ENCODE measurements around the gene DEPDC4. TPM values are rescaled to one million over a fixed set of nuclear protein-coding genes. Genes with fewer than 3 reads are reported as not detected.

DEPDC4 gene
- total and polyA plus RNA-seq, 10 of the 15 experiments (the other 5 are each of a cell fraction or from before 2014, with no cell fraction given), result 1.5 to 4.7 (median 2.2) TPM

GRCh38 chr12:100199347-100200149 lies 67.3 kb downstream of the DEPDC4 start (continued):
- TF ChIP-seq SKIL (IDR thresholded peaks at IDR 0.05; ENCODE audit: low read depth, poor library complexity, severe bottlenecking), result no peak
- TF ChIP-seq ZNF207 (IDR thresholded peaks at IDR 0.05; ENCODE audit: borderline replicate concordance), result no peak
- 0 out of 2 replicates have a peak, but pooled peaks have one; percentile 28 for TF ChIP-seq PAX5 (IDR thresholded peaks at IDR 0.05; ENCODE audit: borderline replicate concordance, low read depth, low read length)
- TF ChIP-seq SREBF2 (IDR thresholded peaks at IDR 0.05; ENCODE audit: low read length), result no peak
- TF ChIP-seq WRNIP1 (IDR thresholded peaks at IDR 0.05; ENCODE audit: borderline replicate concordance, low read depth, low read length), result no peak
- 0 out of 2 replicates have a peak, but pooled peaks have one; percentile 30 for TF ChIP-seq SMARCA5 (IDR thresholded peaks at IDR 0.05)
- TF ChIP-seq ZNF217 (IDR thresholded peaks at IDR 0.05), result no peak

- BruUV-seq (replicated peaks), result no TSS peak
- Histone ChIP-seq H3K4me2 (ENCODE audit: control insufficient read depth, insufficient read depth) (peak overlapping the region; percentile 92), H3K27me3 (replicated peaks in 1 of 2; ENCODE audit: control insufficient read depth in 2 of 2, insufficient read depth in 2 of 2, low read length in 1 of 2) (no peaks in the 10 kb centered on the region), H4K20me1 (ENCODE audit: control insufficient read depth, insufficient read depth) (no peaks in the 10 kb centered on the region), H2AFZ (ENCODE audit: control insufficient read depth, low read depth, low read length) (peak overlapping the region; percentile 94), H3K4me3 (peak overlapping the region; percentile 82), H3K9me3 (replicated peaks; ENCODE audit: control insufficient read depth, insufficient read depth, low read length) (no peaks in the 10 kb centered on the region), H3K4me1 (ENCODE audit: control insufficient read depth, insufficient read depth, low read length) (peaks cover 6% of the 10 kb centered on the region; the same call in 1 of the 2 replicates), H3K79me2 (ENCODE audit: control insufficient read depth, insufficient read depth, low read length) (peaks cover 22% of the 10 kb centered on the region), H3K36me3 (ENCODE audit: control insufficient read depth in 2 of 2, insufficient read depth in 2 of 2, low read length in 1 of 2) (no peaks in the 10 kb centered on the region), H3K27ac (ENCODE audit: control insufficient read depth, insufficient read depth) (peak overlapping the region; percentile 64), H3K9ac (ENCODE audit: control insufficient read depth, insufficient read depth, low read length) (peak overlapping the region; percentile 60)
- ChIA-PET SMC1A (ENCODE audit: uncharacterized antibody, unreplicated experiment) (no interaction called here), POLR2A (no interaction called here), RAD21 (ENCODE audit: unreplicated experiment) (no interaction called here), CTCF (no interaction called here)
- WGBS (ENCODE audit: insufficient coverage, insufficient replicate concordance, low lambda C conversion rate, missing lambda C conversion rate), result 28% methylated on average over 6 of the region's 6 CpGs
- FAIRE-seq, result no peak
- no peak for ATAC-seq
- in situ Hi-C loops (cut with MboI), result no loop called here
- intact Hi-C loops (cut with micrococcal nuclease; ENCODE audit: unreplicated experiment), result no loop called here
- no peak for TF ChIP-seq NR2C2 (IDR thresholded peaks at IDR 0.05; ENCODE audit: borderline replicate concordance, control insufficient read depth, insufficient read length, low read depth)
- TF ChIP-seq MLLT1 (IDR thresholded peaks at IDR 0.05), result peak; percentile 72; the same call in 1 of the 2 replicates
- DNase-seq (ENCODE audit: low read depth, low spot score), result no peak
Measured at GRCh38 chr12:100199023-100199346, 67.9 kb downstream of the DEPDC4 start.
